Middle frontal gyrus (tissue), 1 donor: ENCODE data around the gene TOMM40L.
"Not testable (repeated sequence)": the region's sequence is repeated elsewhere in the genome, so short reads cannot be mapped to it uniquely, and the experiment has no call there.

Experiments
- DNase-seq: peaks from one replicate; pipeline ENCODE4 v3.0.0-alpha.2; 2015; ENCODE audit warnings: low spot score; ENCODE audit errors: extremely low spot score

TOMM40L gene

DNA sequence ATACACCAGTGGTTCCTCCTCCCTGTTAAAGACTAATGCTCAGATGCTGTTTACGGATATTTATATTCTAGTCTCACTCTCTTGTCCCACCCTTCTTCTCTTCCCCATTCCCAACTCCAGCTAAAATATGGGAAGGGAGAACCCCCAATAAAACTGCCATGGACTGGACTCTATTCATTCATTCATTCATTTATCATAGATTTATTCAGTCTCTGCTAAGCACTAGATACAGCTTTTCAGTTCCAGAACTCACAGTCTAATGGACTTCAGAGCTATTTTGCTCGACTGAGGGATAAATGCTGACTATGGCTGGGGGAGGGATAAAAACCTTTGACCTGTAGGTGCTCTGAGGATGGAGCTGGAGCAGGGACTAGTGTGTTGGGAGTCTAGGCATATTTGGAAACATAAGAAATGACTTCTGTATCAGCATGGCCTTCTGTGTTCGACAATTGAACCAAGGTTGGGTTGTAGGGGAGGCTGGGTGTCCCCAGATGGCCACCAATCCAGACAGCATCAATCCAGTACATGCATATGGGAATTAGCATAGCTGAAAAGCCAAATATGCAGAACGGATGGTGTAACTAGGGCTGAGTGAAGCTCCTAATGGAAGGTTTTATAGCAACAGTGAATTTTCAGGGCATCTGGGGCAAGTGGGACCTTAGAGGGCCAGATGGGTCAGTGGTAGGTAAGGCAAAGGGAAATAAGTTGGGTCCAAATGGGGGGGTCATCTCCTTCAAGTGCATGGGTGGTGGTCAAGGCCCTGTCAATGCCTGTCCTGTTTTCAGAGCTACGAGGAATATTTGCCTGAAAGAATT is 6.6 kb upstream of the TOMM40L start:
- DNase-seq: no peak

DNA sequence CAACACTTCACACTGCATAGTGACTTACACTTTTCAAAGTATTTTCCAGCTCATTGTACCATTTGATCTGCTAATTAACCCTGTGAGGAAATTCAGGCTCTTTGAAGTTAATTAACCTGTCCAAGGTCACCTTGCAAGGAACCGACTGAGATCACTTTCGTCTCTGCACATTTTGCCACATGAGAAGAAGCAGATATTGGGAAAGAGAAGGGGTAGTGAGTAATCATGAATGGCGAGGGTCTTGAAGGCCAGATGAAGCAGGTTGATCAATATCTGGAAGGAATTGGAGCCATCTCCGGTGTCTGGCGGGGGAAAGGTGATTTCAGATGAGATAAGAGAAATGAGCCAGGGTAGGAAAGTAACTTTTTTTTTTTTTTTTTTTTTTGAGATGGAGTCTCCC is 5.9 kb upstream of the TOMM40L start:
- DNase-seq: no peak

DNA sequence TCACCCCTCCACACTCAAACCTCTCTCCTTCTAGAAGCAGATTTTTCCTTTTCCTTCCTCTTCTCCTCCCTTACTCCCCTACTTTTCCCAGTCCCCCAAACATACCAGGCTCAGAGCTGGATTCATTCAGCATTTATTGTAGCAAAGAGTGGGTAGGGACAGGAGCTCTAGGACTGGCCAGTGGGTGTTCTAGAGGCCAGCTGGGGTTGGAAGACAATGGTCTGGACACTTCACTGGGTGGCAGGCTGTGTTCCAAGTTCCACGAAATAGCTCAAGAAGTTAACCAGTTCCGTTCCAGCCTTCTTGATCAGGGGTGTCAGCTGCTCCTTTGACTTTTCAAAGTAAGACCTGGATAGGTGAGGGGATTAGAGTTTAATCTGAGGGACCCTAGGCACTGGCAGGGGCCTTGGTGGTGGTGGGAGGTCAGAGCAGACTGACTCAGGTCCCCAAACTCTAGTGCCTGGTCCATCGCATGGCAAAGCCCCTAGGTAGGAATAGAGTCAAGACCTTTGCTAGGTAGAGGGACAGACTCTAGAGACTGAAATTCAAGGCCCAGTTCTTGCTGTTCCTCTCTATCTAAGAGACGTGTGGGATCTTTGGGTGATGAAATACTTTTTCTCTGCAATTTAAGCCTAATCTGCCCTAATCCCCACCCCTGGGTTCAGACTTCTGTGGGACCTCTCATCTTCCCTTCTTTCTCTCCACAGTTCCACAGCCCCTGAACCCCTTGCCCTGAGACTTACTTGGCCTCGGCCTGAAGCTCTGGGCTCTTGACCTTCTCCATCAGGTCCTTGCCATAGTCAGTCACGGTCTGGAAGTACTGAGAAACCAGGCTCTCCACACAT is 3.5 kb upstream of the TOMM40L start:
- DNase-seq: no peak

DNA sequence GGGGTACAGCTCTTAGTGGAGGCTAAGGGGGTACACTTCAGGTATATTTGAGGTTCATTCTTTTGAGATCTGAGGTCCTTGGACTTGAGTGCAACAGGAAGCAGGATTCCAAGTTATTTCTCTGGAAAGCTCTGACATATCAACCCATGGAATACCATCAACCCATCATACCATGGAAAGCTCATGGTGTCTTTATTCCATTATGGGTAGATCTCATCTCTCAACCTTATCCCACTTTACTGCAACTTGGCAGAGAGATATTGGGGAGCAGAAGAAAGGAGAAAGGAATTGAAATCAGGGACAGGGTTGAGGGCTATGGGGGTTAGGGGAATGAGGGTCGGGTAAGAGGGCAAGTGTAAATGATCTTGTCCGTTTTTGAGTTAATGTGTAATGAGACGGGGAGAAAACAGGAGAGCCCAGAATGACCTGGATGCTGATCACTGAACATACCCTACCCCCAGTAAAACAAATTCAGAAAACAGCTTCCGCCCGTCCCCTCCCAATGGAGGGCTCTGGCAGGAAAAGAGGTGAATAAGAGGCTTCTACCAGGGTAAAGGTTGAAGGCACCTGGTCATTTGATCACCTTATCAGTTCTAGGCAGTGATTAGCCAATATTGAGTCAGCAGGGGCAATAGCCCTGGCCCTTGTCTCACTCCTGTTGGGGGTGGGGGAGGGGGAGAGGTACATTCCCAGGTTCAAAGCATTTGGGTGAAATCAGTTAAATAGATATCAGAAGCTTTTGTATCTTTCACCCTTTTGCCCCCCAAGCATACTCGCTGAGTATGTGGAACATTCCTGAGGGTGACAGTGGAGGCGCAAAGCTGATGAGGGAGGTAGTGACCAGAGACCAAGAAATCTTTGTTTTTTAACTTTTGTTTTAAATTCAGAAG is 1.8 kb upstream of the TOMM40L start:
- DNase-seq: no peak

DNA sequence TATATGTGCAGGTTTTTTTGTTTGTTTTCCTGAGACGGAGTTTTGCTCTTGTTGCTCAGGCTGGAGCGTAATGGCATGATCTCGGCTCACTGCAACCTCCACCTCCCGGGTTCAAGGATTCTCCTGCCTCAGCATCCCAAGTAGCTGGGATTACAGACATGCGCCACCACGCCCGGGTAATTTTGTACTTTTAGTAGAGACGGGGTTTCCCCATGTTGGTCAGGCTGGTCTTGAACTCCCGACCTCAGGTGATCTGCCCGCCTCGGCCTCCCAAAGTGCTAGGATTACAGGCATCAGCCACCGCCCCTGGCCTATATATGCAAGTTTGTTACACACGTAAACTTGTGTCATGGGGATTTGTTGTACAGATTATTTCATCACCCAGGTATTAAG is 1.2 kb upstream of the TOMM40L start:
- DNase-seq: not testable (repeated sequence)

DNA sequence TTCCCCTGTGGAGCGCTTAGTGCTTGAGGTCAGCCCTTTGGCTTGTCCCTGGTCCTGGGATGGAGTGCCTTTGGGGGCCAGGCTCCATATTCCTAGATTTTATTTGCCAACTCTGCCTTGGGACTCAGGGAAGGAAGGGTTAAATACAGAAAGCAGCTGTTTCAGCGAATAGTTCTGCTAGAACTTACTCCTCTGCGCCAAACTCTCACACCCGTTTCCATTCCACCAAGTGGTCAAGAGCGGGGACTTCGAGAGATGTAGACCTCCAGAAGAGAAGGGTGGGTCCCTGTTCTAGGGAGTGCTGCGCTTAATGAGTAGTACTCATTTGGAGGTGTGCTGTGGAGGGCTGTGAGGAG is 704 bp upstream of the TOMM40L start:
- no peak for DNase-seq

DNA sequence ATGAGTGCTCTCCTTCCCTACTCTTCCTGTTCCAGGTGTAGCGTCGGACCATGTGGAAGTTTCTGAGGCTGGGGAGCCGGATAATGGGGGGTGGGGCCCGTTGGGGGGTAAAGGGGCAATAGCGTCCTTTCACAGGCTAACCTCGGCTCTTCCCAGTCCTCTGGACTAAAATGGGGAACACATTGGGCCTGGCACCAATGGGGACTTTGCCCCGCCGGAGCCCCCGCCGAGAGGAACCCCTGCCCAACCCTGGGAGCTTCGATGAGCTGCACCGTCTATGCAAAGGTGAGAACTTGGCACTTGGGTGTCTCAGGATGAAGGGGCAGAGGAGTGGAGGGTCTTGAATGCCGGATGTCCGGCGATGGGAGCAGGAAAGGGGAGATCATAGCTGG is 456 bp downstream of the TOMM40L start:
- no peak for DNase-seq

DNA sequence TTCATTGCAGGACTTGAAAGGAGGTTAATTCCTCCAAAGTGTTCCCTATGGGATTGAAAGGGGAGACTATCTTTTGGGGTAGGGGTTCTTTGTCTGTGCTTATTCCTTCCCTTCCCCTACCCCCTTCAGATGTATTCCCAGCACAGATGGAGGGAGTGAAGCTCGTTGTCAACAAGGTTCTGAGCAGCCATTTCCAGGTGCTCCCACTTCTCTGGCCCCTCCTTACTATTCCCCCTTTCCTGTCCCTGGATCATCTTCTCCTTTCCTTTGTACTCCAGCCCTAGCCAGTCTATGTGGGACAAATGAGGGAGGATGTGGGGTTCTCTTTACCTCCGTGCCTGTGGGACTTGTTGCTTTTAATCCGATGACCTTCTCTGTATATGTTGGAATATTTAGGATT is 899 bp downstream of the TOMM40L start:
- DNase-seq: no peak

- peak; percentile 44 for DNase-seq
These were observed 1.5 kb downstream of the TOMM40L start for GRCh38 chr1:161227196-161227871.

GRCh38 chr1:161228032-161228431 is 2.2 kb downstream of the TOMM40L start:
- no peak for DNase-seq

- DNase-seq: no peak
These were observed 4.0 kb downstream of the TOMM40L start for GRCh38 chr1:161229896-161230295.

DNA sequence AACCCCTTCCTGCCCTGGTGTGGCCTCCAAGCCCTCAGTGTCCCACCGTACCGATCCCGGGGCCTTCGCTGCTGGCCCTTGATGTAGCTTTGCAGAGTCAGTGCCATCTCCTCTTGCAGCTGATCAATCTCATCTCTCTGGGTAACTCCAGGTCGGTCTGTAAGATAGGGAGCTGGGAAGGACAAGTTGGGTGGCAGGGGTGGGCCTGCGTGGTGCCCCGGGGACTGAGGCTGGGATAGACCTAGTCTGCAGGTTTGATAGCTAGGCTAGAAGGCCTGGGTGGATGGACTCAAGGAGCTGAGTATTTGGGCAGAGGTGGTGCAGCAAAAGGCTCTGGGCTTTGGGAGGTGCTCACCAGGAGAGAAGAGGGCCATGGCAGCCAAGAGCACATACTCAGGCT is 4.9 kb downstream of the TOMM40L start:
- DNase-seq: no peak

- DNase-seq: no peak
These were observed 7.2 kb downstream of the TOMM40L start for GRCh38 chr1:161233102-161233501.

DNA sequence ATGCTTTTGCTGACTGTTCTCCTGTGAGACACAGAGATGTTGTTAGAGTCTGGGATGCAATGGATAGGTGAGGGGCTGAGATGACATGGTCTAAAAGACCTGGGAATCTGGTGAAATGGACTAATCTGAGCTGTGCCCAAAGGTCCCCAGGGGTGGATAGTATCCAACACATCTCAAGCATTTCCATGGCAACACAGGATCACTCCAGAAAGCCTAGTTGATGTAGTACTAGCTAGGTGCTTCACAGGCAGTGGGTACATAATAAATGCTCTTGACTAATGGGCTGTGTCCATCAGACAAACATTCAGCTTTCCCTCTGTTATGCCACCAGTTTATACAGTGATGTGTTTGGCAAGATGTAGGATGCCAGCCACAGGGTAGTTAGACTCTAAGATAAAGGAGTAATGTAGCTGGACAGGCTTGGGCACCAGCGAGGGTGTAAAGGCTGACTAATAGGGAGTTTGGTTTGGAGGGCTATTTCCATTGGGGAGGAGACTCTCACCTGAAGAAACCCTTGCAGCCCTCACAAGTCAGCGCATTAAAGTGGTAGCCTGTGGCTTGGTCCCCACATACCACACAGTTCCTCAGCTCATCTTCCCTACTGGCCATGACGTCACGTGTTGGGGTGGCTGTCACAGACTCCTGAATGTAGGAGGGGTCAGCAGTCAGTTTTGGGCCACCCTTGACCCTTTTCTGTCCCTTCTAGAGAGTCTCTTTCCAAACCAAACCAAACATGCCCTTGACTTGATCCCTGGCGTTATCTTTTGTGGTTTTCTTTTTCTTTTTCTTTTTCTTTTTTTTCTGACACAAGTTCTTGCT is 10.3 kb downstream of the TOMM40L start:
- DNase-seq: no peak

DNA sequence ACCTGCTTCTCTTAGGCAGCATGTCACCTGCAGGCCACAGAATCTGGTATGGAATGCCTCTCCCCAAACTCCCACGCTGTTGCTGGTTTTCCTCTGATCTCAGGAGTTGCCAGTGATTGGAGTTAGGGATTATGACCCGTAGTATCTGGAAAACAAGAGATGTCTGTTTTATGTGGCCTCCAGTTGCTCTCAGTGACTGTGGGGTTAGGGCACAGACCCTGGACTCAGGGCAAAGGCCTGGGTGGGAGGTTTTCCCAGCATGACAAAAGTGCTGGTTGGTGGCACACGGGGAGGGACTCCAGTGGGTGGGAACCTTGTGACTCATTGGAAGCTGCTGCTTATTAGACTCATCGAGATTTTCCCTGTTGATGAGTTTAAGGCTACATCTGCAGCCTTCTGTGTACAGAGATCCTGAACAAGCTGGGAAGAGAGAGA is 12.2 kb downstream of the TOMM40L start, which contains the start of gene NR1I3:
TSS of gene NR1I3 (minus strand) at position 165 of the 435 bp plus-strand sequence. CDS start 1,638 bp downstream, outside the sequence.
- no peak for DNase-seq

GRCh38 chr1:161241682-161242081 is 15.8 kb downstream of the TOMM40L start:
- no peak for DNase-seq

- DNase-seq: no peak
These were observed 16.5 kb downstream of the TOMM40L start for GRCh38 chr1:161242313-161242712.

DNA sequence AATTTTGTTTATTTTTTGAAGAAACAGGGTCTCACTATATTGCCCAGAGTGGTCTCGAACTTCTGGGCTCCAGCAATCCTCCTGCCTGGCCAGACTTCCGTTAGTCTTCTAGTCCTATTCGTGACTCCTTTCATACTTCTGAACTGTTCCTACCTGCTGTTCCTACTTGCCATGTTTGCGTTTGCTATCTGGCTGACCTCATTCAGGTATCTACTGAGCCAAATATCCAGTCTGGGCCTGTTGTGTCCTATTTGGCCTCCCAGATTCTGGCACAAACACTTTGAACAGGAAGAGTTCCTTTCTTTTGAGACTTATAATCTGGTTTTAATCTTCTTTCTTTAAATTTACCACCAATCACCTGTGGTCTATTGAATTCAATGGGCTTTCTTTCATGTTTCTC is 19.0 kb downstream of the TOMM40L start:
- no peak for DNase-seq

DNA sequence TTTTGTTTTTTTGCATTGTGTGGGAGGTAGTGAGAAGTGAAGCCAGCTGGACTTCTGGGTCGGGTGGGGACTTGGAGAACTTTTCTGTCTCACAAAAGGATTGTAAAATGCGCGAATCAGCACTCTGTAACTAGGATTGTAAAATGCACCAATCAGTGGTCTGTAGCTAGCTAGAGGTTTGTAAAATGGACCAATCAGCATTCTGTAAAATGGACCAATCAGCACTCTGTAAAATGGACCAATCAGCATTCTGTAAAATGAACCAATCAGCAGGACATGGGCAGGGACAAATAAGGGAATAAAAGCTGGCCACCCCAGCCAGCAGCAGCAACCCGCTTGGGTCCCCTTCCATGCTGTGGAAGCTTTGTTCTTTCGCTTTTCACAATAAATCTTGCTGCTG is 24.2 kb downstream of the TOMM40L start:
- DNase-seq: not testable (repeated sequence)

DNA sequence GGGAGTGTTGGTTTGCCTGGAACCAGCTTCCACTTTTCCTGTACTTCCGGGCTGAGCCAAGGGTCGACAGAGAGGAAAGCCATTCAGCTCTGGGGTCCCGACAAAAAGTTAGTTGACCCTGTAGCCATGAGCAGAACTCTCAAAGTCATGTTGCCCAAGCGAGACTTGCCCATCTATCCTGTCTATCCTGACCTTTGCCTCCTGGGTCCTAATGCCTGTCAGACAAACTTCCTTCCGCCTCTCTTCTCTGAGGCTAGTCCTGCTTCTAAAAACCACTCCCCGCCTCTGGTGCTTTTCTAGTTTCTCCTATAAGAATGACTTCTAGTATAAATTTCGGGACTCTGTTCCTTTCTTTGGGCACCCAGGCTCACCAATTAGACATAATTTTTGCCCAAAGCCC is 25.0 kb downstream of the TOMM40L start:
- no peak for DNase-seq
